Measurements from ENCODE around the gene RASGEF1C. TPM values are rescaled to one million over a fixed set of nuclear protein-coding genes. Genes with fewer than 3 reads are reported as not detected.

Gene RASGEF1C
- 1 to 10 TPM in 1 of 4 donors, under 1 TPM in 1, not detected in 2; 0.71 to 2.5 TPM for total RNA-seq

GRCh38 chr5:180209137-180209581, at the start of gene RASGEF1C:
Gene RASGEF1C (minus strand): TSS chr5:180209211. CDS start chr5:180138052, 71,159 bp downstream.
- intact Hi-C loops (cut with DNase I; ENCODE audit: low total_unique reads) = no loop called here
- no peak within 1 kb of the TSS for H3K4me3 ChIP-seq (ENCODE audit: low read depth, poor library complexity, severe bottlenecking)
- TF ChIP-seq CTCF (IDR thresholded peaks at IDR 0.05) (no peak), POLR2A (IDR thresholded peaks at IDR 0.05) (no peak)
- peak in 1 of 2 donors; percentile 83 for DNase-seq (ENCODE audit: low spot score in 2 of 2)
- WGBS, 2 donors = 30 to 33% methylated on average over 3 of the region's 55 CpGs

- WGBS, 2 donors = 96% methylated on average over 22 to 24 of the region's 24 CpGs
- intact Hi-C loops (cut with DNase I; ENCODE audit: low total_unique reads) = no loop called here
- no peak overlapping the region for H3K4me3 ChIP-seq (ENCODE audit: low read depth, poor library complexity, severe bottlenecking)
- no peak for TF ChIP-seq CTCF (IDR thresholded peaks at IDR 0.05)
- TF ChIP-seq POLR2A (IDR thresholded peaks at IDR 0.05) = no peak
- no peak for DNase-seq (ENCODE audit: low spot score in 2 of 2)
Observed at GRCh38 chr5:180253036-180253824, 44.2 kb upstream of the RASGEF1C start.

- no peak for DNase-seq (ENCODE audit: low spot score in 2 of 2)
- intact Hi-C loops (cut with DNase I; ENCODE audit: low total_unique reads) = no loop called here
- H3K4me3 ChIP-seq (ENCODE audit: low read depth, poor library complexity, severe bottlenecking) = no peak overlapping the region
- 92 to 97% methylated on average over 7 of the region's 7 CpGs for WGBS, 2 donors
- TF ChIP-seq CTCF (IDR thresholded peaks at IDR 0.05) (no peak), POLR2A (IDR thresholded peaks at IDR 0.05) (no peak)
Observed at GRCh38 chr5:180251887-180252286, 42.9 kb upstream of the RASGEF1C start.

- intact Hi-C loops (cut with DNase I; ENCODE audit: low total_unique reads) = no loop called here
- no peak for DNase-seq (ENCODE audit: low spot score in 2 of 2)
- TF ChIP-seq CTCF (IDR thresholded peaks at IDR 0.05) (no peak), POLR2A (IDR thresholded peaks at IDR 0.05) (no peak)
- WGBS, 2 donors = 91 to 94% methylated on average over 9 of the region's 9 CpGs
- H3K4me3 ChIP-seq (ENCODE audit: low read depth, poor library complexity, severe bottlenecking) = no peak overlapping the region
Observed at GRCh38 chr5:180251141-180251540, 42.1 kb upstream of the RASGEF1C start.

GRCh38 chr5:180250329-180250728, 41.3 kb upstream of the RASGEF1C start:
- intact Hi-C loops (cut with DNase I; ENCODE audit: low total_unique reads) = no loop called here
- TF ChIP-seq CTCF (IDR thresholded peaks at IDR 0.05) (no peak), POLR2A (IDR thresholded peaks at IDR 0.05) (no peak)
- no peak overlapping the region for H3K4me3 ChIP-seq (ENCODE audit: low read depth, poor library complexity, severe bottlenecking)
- WGBS, 2 donors = 96 to 97% methylated on average over 4 of the region's 4 CpGs
- DNase-seq (ENCODE audit: low spot score in 2 of 2) = no peak

Measured in lower leg skin (tissue), 4 donors.